Keratinocyte (primary cell): ENCODE data around the gene FOXL3. TPM values are rescaled to one million over a fixed set of nuclear protein-coding genes. Genes with fewer than 3 reads are reported as not detected.

ENCODE experiments used
- DNase-seq: peaks from one replicate; pipeline ENCODE4 v3.0.0-alpha.2; 2011; ENCODE audit warnings: low read depth, missing footprints, low spot score
- FAIRE-seq: peaks from 2 replicates; lab custom pipeline; 2011; peaks lifted over from hg19 to GRCh38; lab: Jason Lieb, UNC
- H2AFZ ChIP-seq: 2 replicates; pipeline ENCODE4 v1.6.0; 2012; ENCODE audit warnings: low read length, control low read depth, inconsistent platforms; ENCODE audit not compliant: control insufficient read depth
- H3K27ac ChIP-seq: 2 replicates; pipeline ENCODE4 v1.5.1; 2011; ENCODE audit warnings: low read length; ENCODE audit not compliant: control insufficient read depth, insufficient read depth
- H3K27me3 ChIP-seq: 3 replicates; pipeline ENCODE4 v1.6.0; 2011; ENCODE audit warnings: low read length; ENCODE audit not compliant: control insufficient read depth, insufficient read depth; ENCODE audit errors: extremely low read depth
- H3K36me3 ChIP-seq, 2 experiments: 2 replicates in 1 of 2; 3 replicates in 1 of 2; pipeline ENCODE4 v1.5.1; 2011; ENCODE audit warnings: low read length in 2 of 2, mild to moderate bottlenecking in 1 of 2; ENCODE audit not compliant: control insufficient read depth in 2 of 2, insufficient read depth in 2 of 2; ENCODE audit errors: extremely low read depth in 1 of 2
- H3K4me1 ChIP-seq: 3 replicates; pipeline ENCODE4 v1.5.1; 2011; ENCODE audit warnings: low read length; ENCODE audit not compliant: control insufficient read depth, insufficient read depth; ENCODE audit errors: extremely low read depth
- H3K4me2 ChIP-seq: 3 replicates; pipeline ENCODE4 v1.6.0; 2011; ENCODE audit warnings: low read depth, low read length; ENCODE audit not compliant: control insufficient read depth, insufficient read depth; ENCODE audit errors: extremely low read depth
- H3K4me3 ChIP-seq, 3 experiments: fragments of 200-600 bp in 1 of 3; sonication (generic) in 1 of 3; 2 replicates in 2 of 3; 3 replicates in 1 of 3; pipeline ENCODE4 v1.5.1; 2011 to 2016; ENCODE audit warnings: low read length in 3 of 3, mild to moderate bottlenecking in 3 of 3, control low read depth in 2 of 3, inconsistent platforms in 1 of 3, low read depth in 1 of 3, mixed read lengths in 1 of 3, mixed run types in 1 of 3, moderate library complexity in 1 of 3; ENCODE audit not compliant: control insufficient read depth in 2 of 3, insufficient read depth in 2 of 3; ENCODE audit errors: extremely low read depth in 1 of 3
- H3K79me2 ChIP-seq: 2 replicates; pipeline ENCODE4 v1.6.0; 2012; ENCODE audit warnings: low read length; ENCODE audit not compliant: control insufficient read depth, insufficient read depth
- H3K9ac ChIP-seq: 3 replicates; pipeline ENCODE4 v1.6.0; 2011; ENCODE audit warnings: low read length; ENCODE audit not compliant: control insufficient read depth, insufficient read depth; ENCODE audit errors: extremely low read depth
- H3K9me1 ChIP-seq: 3 replicates; pipeline ENCODE4 v1.6.0; 2011; ENCODE audit warnings: low read length; ENCODE audit not compliant: control insufficient read depth, insufficient read depth; ENCODE audit errors: extremely low read depth
- H3K9me3 ChIP-seq: 2 replicates; pipeline ENCODE4 v1.5.1; 2012; ENCODE audit warnings: low read depth, low read length; ENCODE audit not compliant: control insufficient read depth
- H4K20me1 ChIP-seq: 3 replicates; pipeline ENCODE4 v1.6.0; 2011; ENCODE audit warnings: low read length; ENCODE audit not compliant: control insufficient read depth, insufficient read depth; ENCODE audit errors: extremely low read depth
- EZH2 ChIP-seq: IDR thresholded peaks from one replicate; pipeline ENCODE4 v1.6.1; 2012; ENCODE audit warnings: inconsistent platforms, mild to moderate bottlenecking, low read length, moderate library complexity
- dilution Hi-C: fragments of 300-500 bp; cut with MboI; formaldehyde crosslinking; loops from one replicate; pipeline ENCODE4 v1.7.0; 2020; ENCODE audit warnings: low sequenced_read_pairs; ENCODE audit not compliant: extremely low pct_ligation_motif_present
- polyA plus RNA-seq, 5 experiments: library from polyadenylated mRNA; depleted of rRNA in 3 of 5; stranded (reverse) in 3 of 5; stranded (forward) in 1 of 5; unstranded in 1 of 5; fragments of >200 nt; gene quantifications; 1 replicate in 1 of 5; 2 replicates in 3 of 5; 3 replicates in 1 of 5; pipeline versions ENCODE4 v1.2.1 to v1.2.3, GENCODE V29; 2011 to 2012; ENCODE audit warnings: missing spikeins in 2 of 5, low read depth in 1 of 5, low replicate concordance in 1 of 5
- TF ChIP-seq, protein P1 (sequence below), 3 experiments: IDR thresholded peaks in 1 of 3; conservative IDR thresholded peaks in 1 of 3; optimal IDR thresholded peaks in 1 of 3; 2 replicates in 2 of 3; 3 replicates in 1 of 3; pipeline versions ENCODE3 to v1.5.1; 2011; ENCODE audit warnings: low read length in 3 of 3, mild to moderate bottlenecking in 3 of 3, moderate library complexity in 2 of 3, control low read depth in 1 of 3, inconsistent platforms in 1 of 3; ENCODE audit not compliant: insufficient read depth in 2 of 3; ENCODE audit errors: extremely low read depth in 1 of 3

Gene FOXL3
- polyA plus RNA-seq, 1 donor (not counting 4 experiments of a cell fraction or from before 2014, with no cell fraction given) = not detected

- H3K4me1 ChIP-seq = no peaks in the 10 kb centered on the region
- no peak overlapping the region for H3K4me3 ChIP-seq
- no peak for DNase-seq
- H3K9me1 ChIP-seq = no peaks in the 10 kb centered on the region
- H2AFZ ChIP-seq = no peak overlapping the region
- no peak overlapping the region for H3K27ac ChIP-seq
- H3K27me3 ChIP-seq = no peaks in the 10 kb centered on the region
- TF ChIP-seq, protein P1, sequence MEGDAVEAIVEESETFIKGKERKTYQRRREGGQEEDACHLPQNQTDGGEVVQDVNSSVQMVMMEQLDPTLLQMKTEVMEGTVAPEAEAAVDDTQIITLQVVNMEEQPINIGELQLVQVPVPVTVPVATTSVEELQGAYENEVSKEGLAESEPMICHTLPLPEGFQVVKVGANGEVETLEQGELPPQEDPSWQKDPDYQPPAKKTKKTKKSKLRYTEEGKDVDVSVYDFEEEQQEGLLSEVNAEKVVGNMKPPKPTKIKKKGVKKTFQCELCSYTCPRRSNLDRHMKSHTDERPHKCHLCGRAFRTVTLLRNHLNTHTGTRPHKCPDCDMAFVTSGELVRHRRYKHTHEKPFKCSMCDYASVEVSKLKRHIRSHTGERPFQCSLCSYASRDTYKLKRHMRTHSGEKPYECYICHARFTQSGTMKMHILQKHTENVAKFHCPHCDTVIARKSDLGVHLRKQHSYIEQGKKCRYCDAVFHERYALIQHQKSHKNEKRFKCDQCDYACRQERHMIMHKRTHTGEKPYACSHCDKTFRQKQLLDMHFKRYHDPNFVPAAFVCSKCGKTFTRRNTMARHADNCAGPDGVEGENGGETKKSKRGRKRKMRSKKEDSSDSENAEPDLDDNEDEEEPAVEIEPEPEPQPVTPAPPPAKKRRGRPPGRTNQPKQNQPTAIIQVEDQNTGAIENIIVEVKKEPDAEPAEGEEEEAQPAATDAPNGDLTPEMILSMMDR (optimal IDR thresholded peaks at IDR 0.05 in 1 of 3, IDR thresholded peaks at IDR 0.05 in 1 of 3, conservative IDR thresholded peaks at IDR 0.05 in 1 of 3; ENCODE audit: extremely low read depth in 1 of 3, insufficient read depth in 2 of 3, low read length in 3 of 3) = no peak
- TF ChIP-seq EZH2 = no peak
- peaks cover 0 to 6% of the 10 kb centered on the region in 2 experiments for H3K36me3 ChIP-seq
- no peak overlapping the region for H3K9ac ChIP-seq
- no peaks in the 10 kb centered on the region for H3K79me2 ChIP-seq
- no peaks in the 10 kb centered on the region for H3K9me3 ChIP-seq
- no peak overlapping the region for H3K4me2 ChIP-seq
- dilution Hi-C loops = no loop called here
- no peak for FAIRE-seq
- H4K20me1 ChIP-seq = no peaks in the 10 kb centered on the region
Observed at GRCh38 chr7:249989-250388, 40.0 kb upstream of the FOXL3 start.

DNA sequence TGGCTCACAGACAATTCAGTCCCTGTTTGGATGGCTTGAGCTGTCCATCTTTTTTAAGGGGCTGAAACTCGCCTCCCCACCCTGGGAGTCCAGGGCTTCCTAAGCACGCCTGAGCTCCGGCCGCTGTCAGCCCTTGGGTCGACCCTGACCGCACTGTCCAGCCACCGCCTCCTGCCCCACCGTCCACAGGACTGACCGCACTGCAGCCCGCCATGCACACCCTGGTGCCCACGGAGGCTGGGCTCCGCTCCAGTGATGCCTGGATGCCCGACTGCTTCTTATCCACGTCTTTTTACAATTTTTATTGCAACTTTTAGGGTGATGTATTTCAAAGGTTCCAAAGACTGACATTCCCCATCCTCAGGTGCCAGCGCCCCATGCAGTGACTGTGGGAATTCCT is 39.4 kb upstream of the FOXL3 start:
- dilution Hi-C loops = no loop called here

More for the DNA sequence above, 39.4 kb upstream of the FOXL3 start:
- no peak for TF ChIP-seq EZH2
- TF ChIP-seq, protein P1 (optimal IDR thresholded peaks at IDR 0.05 in 1 of 3, IDR thresholded peaks at IDR 0.05 in 1 of 3, conservative IDR thresholded peaks at IDR 0.05 in 1 of 3; ENCODE audit: extremely low read depth in 1 of 3, insufficient read depth in 2 of 3, low read length in 3 of 3) = no peak
- H3K27ac ChIP-seq = no peak overlapping the region
- no peaks in the 10 kb centered on the region for H4K20me1 ChIP-seq
- H2AFZ ChIP-seq = no peak overlapping the region
- no peak for DNase-seq
- H3K9ac ChIP-seq = no peak overlapping the region
- no peak overlapping the region for H3K4me2 ChIP-seq
- no peaks in the 10 kb centered on the region for H3K27me3 ChIP-seq
- no peak for FAIRE-seq
- no peaks in the 10 kb centered on the region for H3K79me2 ChIP-seq
- H3K9me3 ChIP-seq = no peaks in the 10 kb centered on the region
- H3K4me3 ChIP-seq = no peak overlapping the region
- H3K36me3 ChIP-seq = peaks cover 0 to 6% of the 10 kb centered on the region in 2 experiments
- H3K4me1 ChIP-seq = no peaks in the 10 kb centered on the region
- H3K9me1 ChIP-seq = no peaks in the 10 kb centered on the region
